Ovary (tissue), 9 donors: Measurements from ENCODE around the gene MSH3. TPM values are rescaled to one million over a fixed set of nuclear protein-coding genes. Genes with fewer than 3 reads are reported as not detected.
"Not testable (repeated sequence)": the region's sequence is repeated elsewhere in the genome, so short reads cannot be mapped to it uniquely, and the experiment has no call there.

ENCODE experiments used
- DNase-seq, 5 donors: peaks; one replicate each; pipeline ENCODE4 v3.0.0-alpha.2; 2019 to 2020
- H3K27ac ChIP-seq, 2 donors: fragments of 200-600 bp; one replicate each; pipeline versions ENCODE4 v1.5.1 to v1.8.0; 2019 to 2022
- H3K27me3 ChIP-seq: fragments of 200-600 bp; one replicate; pipeline ENCODE4 v1.8.0; 2022
- H3K36me3 ChIP-seq: fragments of 200-600 bp; sonication (generic); one replicate; pipeline ENCODE4 v1.5.1; 2019
- H3K4me1 ChIP-seq: one replicate; pipeline ENCODE4 v1.8.1; 2013; ENCODE audit warnings: mild to moderate bottlenecking, moderate library complexity; ENCODE audit not compliant: insufficient read depth
- H3K4me3 ChIP-seq: fragments of 200-600 bp; sonication (generic); one replicate; pipeline ENCODE4 v1.5.1; 2017
- H3K9me3 ChIP-seq, 2 donors: fragments of 200-600 bp in 1 of 2; sonication (generic) in 1 of 2; one replicate each; pipeline versions ENCODE4 v1.5.1 to v1.8.1; 2013 to 2019; ENCODE audit warnings: mild to moderate bottlenecking in 1 of 2, moderate library complexity in 1 of 2
- CTCF ChIP-seq, 3 donors: fragments of 450-650 bp in 2 of 3; fragments of 200-600 bp in 1 of 3; IDR thresholded peaks; one replicate each; pipeline versions ENCODE4 v1.5.1 to v1.8.0; 2016 to 2022; ENCODE audit warnings: antibody characterized with exemption in 3 of 3, mild to moderate bottlenecking in 1 of 3
- EP300 ChIP-seq: sonication (generic); formaldehyde crosslinking; IDR thresholded peaks from one replicate; pipeline ENCODE4 v1.6.1; 2017; ENCODE audit warnings: antibody characterized with exemption
- POLR2A ChIP-seq: fragments of 450-650 bp; IDR thresholded peaks from one replicate; pipeline ENCODE4 v1.6.1; 2017; ENCODE audit warnings: antibody characterized with exemption, mild to moderate bottlenecking, moderate library complexity
- WGBS, 3 donors: extraction: QIAGEN DNeasy Blood & Tissue Kit in 1 of 3; methylation state at CpG; one replicate each; pipeline versions ENCODE4 v1.1.5 to v1.1.7; 2013 to 2017; 5-methylcytosine and 5-hydroxymethylcytosine counted together
- intact Hi-C, 4 donors: fragments of 100-400 bp; cut with DNase I; formaldehyde crosslinking; loops; one replicate each; pipeline versions ENCODE4 v1.11.0 to v1.15.1; 2022 to 2023
- polyA plus RNA-seq, 2 donors: library from polyadenylated mRNA; stranded (reverse); fragments of 200-250 nt in 1 of 2; fragments of 350-450 nt in 1 of 2; fragmentation: Illumina TruSeq in 1 of 2; extraction: RNeasy Lipid Tissue Mini Kit (QIAGEN cat#74804) in 1 of 2; gene quantifications; one replicate each; pipeline ENCODE4 v1.2.3, GENCODE V29; 2013 to 2014
- total RNA-seq, 7 donors: library from RNA; depleted of rRNA in 2 of 7; stranded (reverse); fragments of >200 nt in 2 of 7; fragmentation: NEBNext Ultra II Directional in 3 of 7; extraction: Animal tissue kit (Norgen Biotek cat#: 25700) in 3 of 7; gene quantifications; one replicate each; pipeline versions ENCODE4 v1.1.0 to v1.2.4, GENCODE V29; 2016 to 2023
- donor health status: DM: no; HTN: no; CAD: no; lungs with moderate emphysema.
- donor health status: DM: no; HTN: no; CAD: no.
- donor health status: Bipolar disorder and iron deficiency.
- donor health status: DM: yes; HTN: yes; CAD: no.
- donor health status: DM: no; HTN: no; CAD: no.
- donor health status: DM: yes; HTN: yes; CAD: no.

MSH3 gene
- total and polyA plus RNA-seq, 9 donors = 5.1 to 17.0 (median 13.1) TPM

- intact Hi-C loops = no loop called here
Measured at GRCh38 chr5:80656425-80656824, 2.0 kb downstream of the MSH3 start.

GRCh38 chr5:80659106-80659505 lies 4.7 kb downstream of the MSH3 start:
- Histone ChIP-seq H3K27me3 (no peaks in the 10 kb centered on the region), H3K4me1 (peaks cover 3% of the 10 kb centered on the region), H3K27ac (no peak overlapping the region), H3K9me3 (no peaks in the 10 kb centered on the region), H3K36me3 (no peaks in the 10 kb centered on the region), H3K4me3 (no peak overlapping the region)
- TF ChIP-seq CTCF (IDR thresholded peaks at IDR 0.05) (no peak), EP300 (no peak), POLR2A (no peak)
- DNase-seq = no peak
- intact Hi-C loops = no loop called here
- WGBS, 3 donors = 85 to 92% (median 91%) methylated on average over 5 of the region's 5 CpGs

More at GRCh38 chr5:80656425-80656824, 2.0 kb downstream of the MSH3 start:
- no peak for DNase-seq
- H3K36me3 ChIP-seq = no peaks in the 10 kb centered on the region
- H3K27me3 ChIP-seq = no peaks in the 10 kb centered on the region
- peaks cover 3% of the 10 kb centered on the region for H3K4me1 ChIP-seq
- H3K9me3 ChIP-seq = no peaks in the 10 kb centered on the region
- no peak for TF ChIP-seq CTCF (IDR thresholded peaks at IDR 0.05)
- no peak for TF ChIP-seq POLR2A
- TF ChIP-seq EP300 = no peak
- H3K4me3 ChIP-seq = no peak overlapping the region
- WGBS, 3 donors = 35 to 53% (median 50%) methylated on average over 1 of the region's 1 CpG
- no peak overlapping the region for H3K27ac ChIP-seq

- H3K9me3 ChIP-seq, H3K36me3 ChIP-seq, H3K27ac ChIP-seq, H3K4me1 ChIP-seq, DNase-seq, H3K4me3 ChIP-seq, H3K27me3 ChIP-seq, intact Hi-C loops: not testable (repeated sequence)
- WGBS, 3 donors = 64 to 81% (median 77%) methylated on average over 7 of the region's 7 CpGs
Measured at GRCh38 chr5:80660661-80661060, 6.2 kb downstream of the MSH3 start.

GRCh38 chr5:80662108-80662507 lies 7.7 kb downstream of the MSH3 start:
- no peak overlapping the region for H3K27ac ChIP-seq
- intact Hi-C loops = no loop called here
- no peaks in the 10 kb centered on the region for H3K4me1 ChIP-seq
- H3K27me3 ChIP-seq = no peaks in the 10 kb centered on the region
- TF ChIP-seq POLR2A (no peak), EP300 (no peak), CTCF (IDR thresholded peaks at IDR 0.05) (no peak)
- H3K4me3 ChIP-seq = no peak overlapping the region
- H3K36me3 ChIP-seq = no peaks in the 10 kb centered on the region
- H3K9me3 ChIP-seq = no peaks in the 10 kb centered on the region
- DNase-seq = no peak
- WGBS, 3 donors = 46 to 95% (median 48%) methylated on average over 1 of the region's 1 CpG

GRCh38 chr5:80665057-80665456 lies 10.6 kb downstream of the MSH3 start:
- WGBS, 3 donors = 87 to 92% (median 91%) methylated on average over 4 of the region's 4 CpGs
- Histone ChIP-seq H3K4me1 (no peaks in the 10 kb centered on the region), H3K36me3 (no peaks in the 10 kb centered on the region), H3K4me3 (no peak overlapping the region), H3K9me3 (no peaks in the 10 kb centered on the region), H3K27ac (no peak overlapping the region), H3K27me3 (no peaks in the 10 kb centered on the region)
- TF ChIP-seq POLR2A = no peak
- no peak for TF ChIP-seq CTCF (IDR thresholded peaks at IDR 0.05)
- TF ChIP-seq EP300 = no peak
- no peak for DNase-seq
- intact Hi-C loops = no loop called here
